ENCODE measurements around the gene GPHN. TPM values are rescaled to one million over a fixed set of nuclear protein-coding genes. Genes with fewer than 3 reads are reported as not detected.

The GPHN gene
- total RNA-seq, 1 donor from 2014 or later = 33.4 TPM

- Histone ChIP-seq H3K4me3 (no peak overlapping the region), H3K27ac (replicated peaks) (peak overlapping the region; percentile 76)
- intact Hi-C loops (cut with micrococcal nuclease) = no loop called here
Observed at GRCh38 chr14:66503532-66503931, 4.4 kb upstream of the GPHN start.

GRCh38 chr14:66507181-66507721, 696 bp upstream of the GPHN start:
- intact Hi-C loops (cut with micrococcal nuclease) = no loop called here
- Histone ChIP-seq H3K9me3 (replicated peaks) (no peaks in the 10 kb centered on the region), H3K36me3 (no peaks in the 10 kb centered on the region), H3K4me3 (peak overlapping the region; percentile 94), H3K4me1 (peaks cover 63% of the 10 kb centered on the region), H3K27me3 (ENCODE audit: low read depth) (no peaks in the 10 kb centered on the region), H3K27ac (replicated peaks) (peak overlapping the region; percentile 97)
- DNase-seq = no peak
- TF ChIP-seq CTCF (IDR thresholded peaks at IDR 0.05; ENCODE audit: borderline replicate concordance) = no peak

More at GRCh38 chr14:66503532-66503931, 4.4 kb upstream of the GPHN start:
- Histone ChIP-seq H3K36me3 (no peaks in the 10 kb centered on the region), H3K27me3 (ENCODE audit: low read depth) (no peaks in the 10 kb centered on the region), H3K9me3 (replicated peaks) (no peaks in the 10 kb centered on the region), H3K4me1 (peaks cover 26% of the 10 kb centered on the region)
- DNase-seq = no peak
- no peak for TF ChIP-seq CTCF (IDR thresholded peaks at IDR 0.05; ENCODE audit: borderline replicate concordance)

GRCh38 chr14:66508547-66508845, 549 bp downstream of the GPHN start:
- no peaks in the 10 kb centered on the region for H3K9me3 ChIP-seq (replicated peaks)
- peak overlapping the region; percentile 97 for H3K27ac ChIP-seq (replicated peaks)
- TF ChIP-seq CTCF (IDR thresholded peaks at IDR 0.05; ENCODE audit: borderline replicate concordance) = no peak
- H3K36me3 ChIP-seq = no peaks in the 10 kb centered on the region
- H3K27me3 ChIP-seq (ENCODE audit: low read depth) = no peaks in the 10 kb centered on the region
- no peak for DNase-seq
- peak overlapping the region; percentile 94 for H3K4me3 ChIP-seq
- peaks cover 73% of the 10 kb centered on the region for H3K4me1 ChIP-seq
- intact Hi-C loops (cut with micrococcal nuclease) = no loop called here

- H3K36me3 ChIP-seq = no peaks in the 10 kb centered on the region
- intact Hi-C loops (cut with micrococcal nuclease) = no loop called here
- peak overlapping the region; percentile 97 for H3K27ac ChIP-seq (replicated peaks)
- peak; percentile 29 for DNase-seq
- TF ChIP-seq CTCF (IDR thresholded peaks at IDR 0.05; ENCODE audit: borderline replicate concordance) = no peak
- no peaks in the 10 kb centered on the region for H3K27me3 ChIP-seq (ENCODE audit: low read depth)
- peak overlapping the region; percentile 94 for H3K4me3 ChIP-seq
- H3K4me1 ChIP-seq = peaks cover 76% of the 10 kb centered on the region
- H3K9me3 ChIP-seq (replicated peaks) = no peaks in the 10 kb centered on the region
Observed at GRCh38 chr14:66508846-66509621, 1.1 kb downstream of the GPHN start.

- H3K4me3 ChIP-seq = peak overlapping the region; percentile 94
- H3K4me1 ChIP-seq = peaks cover 83% of the 10 kb centered on the region
- intact Hi-C loops (cut with micrococcal nuclease) = no loop called here
- H3K9me3 ChIP-seq (replicated peaks) = no peaks in the 10 kb centered on the region
- H3K36me3 ChIP-seq = no peaks in the 10 kb centered on the region
- peak overlapping the region; percentile 97 for H3K27ac ChIP-seq (replicated peaks)
- TF ChIP-seq CTCF (IDR thresholded peaks at IDR 0.05; ENCODE audit: borderline replicate concordance) = no peak
- H3K27me3 ChIP-seq (ENCODE audit: low read depth) = no peaks in the 10 kb centered on the region
- no peak for DNase-seq
Observed at GRCh38 chr14:66509874-66510273, 1.9 kb downstream of the GPHN start.

All from left ventricle myocardium inferior (tissue), 1 donor.